ENCODE results near the gene SWT1.
"Not testable (repeated sequence)": the region's sequence is repeated elsewhere in the genome, so short reads cannot be mapped to it uniquely, and the experiment has no call there.

The SWT1 gene

GRCh38 chr1:185234183-185234582 is 77.2 kb downstream of the SWT1 start:
- not testable (repeated sequence) for H3K4me2 ChIP-seq (ENCODE audit: insufficient read depth, low read length, poor library complexity, severe bottlenecking); H3K14ac ChIP-seq (ENCODE audit: low read length); H3K4me3 ChIP-seq (ENCODE audit: low read length in 2 of 2); DNase-seq (ENCODE audit: low spot score); H3K27me3 ChIP-seq (ENCODE audit: control insufficient read depth in 3 of 3, insufficient read depth in 3 of 3, low read depth in 1 of 3, low read length in 3 of 3); H2BK15ac ChIP-seq (ENCODE audit: low read length); H3K27ac ChIP-seq (replicated peaks; ENCODE audit: low read length); H4K8ac ChIP-seq (ENCODE audit: low read depth, low read length); H3K23ac ChIP-seq (ENCODE audit: low read depth, low read length, poor library complexity); H2AK5ac ChIP-seq (ENCODE audit: low read depth, low read length); H3K79me1 ChIP-seq (ENCODE audit: low read depth, low read length); H3K4ac ChIP-seq (ENCODE audit: low read length); H2AFZ ChIP-seq (ENCODE audit: low read length); H2BK12ac ChIP-seq (ENCODE audit: low read length); H4K91ac ChIP-seq (ENCODE audit: low read depth, low read length, poor library complexity); H2BK120ac ChIP-seq (ENCODE audit: low read depth, low read length); H3K9me3 ChIP-seq (replicated peaks in 1 of 2; ENCODE audit: control insufficient read depth in 2 of 2, insufficient read depth in 1 of 2, low read depth in 1 of 2, low read length in 2 of 2); H3K4me1 ChIP-seq (ENCODE audit: control insufficient read depth in 2 of 2, insufficient read depth in 1 of 2, low read depth in 1 of 2, low read length in 2 of 2); H2BK5ac ChIP-seq (ENCODE audit: low read length); H3K9ac ChIP-seq (ENCODE audit: low read depth, low read length, poor library complexity); H3K36me3 ChIP-seq (replicated peaks in 1 of 2; ENCODE audit: control insufficient read depth in 2 of 2, insufficient read depth in 2 of 2, low read length in 2 of 2); H3K18ac ChIP-seq (ENCODE audit: low read length)
- no CpG with 5 or more reads among the region's 1 CpG for WGBS, 2 donors (ENCODE audit: extremely low coverage in 2 of 2, insufficient read length in 2 of 2, insufficient replicate concordance in 1 of 2)

- not testable (repeated sequence) for H2AK5ac ChIP-seq (ENCODE audit: low read depth, low read length); H3K9me3 ChIP-seq (replicated peaks in 1 of 2; ENCODE audit: control insufficient read depth in 2 of 2, insufficient read depth in 1 of 2, low read depth in 1 of 2, low read length in 2 of 2); H3K27ac ChIP-seq (replicated peaks; ENCODE audit: low read length)
Observed at GRCh38 chr1:185237176-185237575, 80.2 kb downstream of the SWT1 start.

GRCh38 chr1:185237661-185238060 is 80.7 kb downstream of the SWT1 start:
- no peak for DNase-seq (ENCODE audit: low spot score)
- Histone ChIP-seq H3K27me3 (ENCODE audit: control insufficient read depth in 3 of 3, insufficient read depth in 3 of 3, low read depth in 1 of 3, low read length in 3 of 3) (no peaks in the 10 kb centered on the region), H3K4me2 (ENCODE audit: insufficient read depth, low read length, poor library complexity, severe bottlenecking) (no peak overlapping the region), H2BK15ac (ENCODE audit: low read length) (no peak overlapping the region), H4K8ac (ENCODE audit: low read depth, low read length) (no peak overlapping the region), H2BK120ac (ENCODE audit: low read depth, low read length) (no peak overlapping the region), H3K4ac (ENCODE audit: low read length) (no peak overlapping the region), H3K4me3 (ENCODE audit: low read length in 2 of 2) (no peak overlapping the region), H3K4me1 (ENCODE audit: control insufficient read depth in 2 of 2, insufficient read depth in 1 of 2, low read depth in 1 of 2, low read length in 2 of 2) (no peaks in the 10 kb centered on the region), H2AFZ (ENCODE audit: low read length) (no peak overlapping the region), H3K14ac (ENCODE audit: low read length) (no peak overlapping the region), H3K9me3 (replicated peaks in 1 of 2; ENCODE audit: control insufficient read depth in 2 of 2, insufficient read depth in 1 of 2, low read depth in 1 of 2, low read length in 2 of 2) (no peaks in the 10 kb centered on the region), H3K18ac (ENCODE audit: low read length) (no peak overlapping the region), H2BK12ac (ENCODE audit: low read length) (no peak overlapping the region), H2AK5ac (ENCODE audit: low read depth, low read length) (no peak overlapping the region), H3K23ac (ENCODE audit: low read depth, low read length, poor library complexity) (no peak overlapping the region), H3K9ac (ENCODE audit: low read depth, low read length, poor library complexity) (no peak overlapping the region), H3K36me3 (replicated peaks in 1 of 2; ENCODE audit: control insufficient read depth in 2 of 2, insufficient read depth in 2 of 2, low read length in 2 of 2) (no peaks in the 10 kb centered on the region), H3K79me1 (ENCODE audit: low read depth, low read length) (no peaks in the 10 kb centered on the region), H3K27ac (replicated peaks; ENCODE audit: low read length) (no peak overlapping the region), H4K91ac (ENCODE audit: low read depth, low read length, poor library complexity) (no peak overlapping the region), H2BK5ac (ENCODE audit: low read length) (no peak overlapping the region)
- WGBS, 2 donors (ENCODE audit: extremely low coverage in 2 of 2, insufficient read length in 2 of 2, insufficient replicate concordance in 1 of 2): no CpG with 5 or more reads among the region's 1 CpG

More at GRCh38 chr1:185237176-185237575, 80.2 kb downstream of the SWT1 start:
- not testable (repeated sequence) for DNase-seq (ENCODE audit: low spot score); H3K4me2 ChIP-seq (ENCODE audit: insufficient read depth, low read length, poor library complexity, severe bottlenecking); H4K8ac ChIP-seq (ENCODE audit: low read depth, low read length); H2BK5ac ChIP-seq (ENCODE audit: low read length); H4K91ac ChIP-seq (ENCODE audit: low read depth, low read length, poor library complexity); H3K79me1 ChIP-seq (ENCODE audit: low read depth, low read length); H3K4me3 ChIP-seq (ENCODE audit: low read length in 2 of 2); H3K36me3 ChIP-seq (replicated peaks in 1 of 2; ENCODE audit: control insufficient read depth in 2 of 2, insufficient read depth in 2 of 2, low read length in 2 of 2); H3K14ac ChIP-seq (ENCODE audit: low read length); H2BK15ac ChIP-seq (ENCODE audit: low read length); H2AFZ ChIP-seq (ENCODE audit: low read length); H3K23ac ChIP-seq (ENCODE audit: low read depth, low read length, poor library complexity); H3K27me3 ChIP-seq (ENCODE audit: control insufficient read depth in 3 of 3, insufficient read depth in 3 of 3, low read depth in 1 of 3, low read length in 3 of 3); H3K9ac ChIP-seq (ENCODE audit: low read depth, low read length, poor library complexity); H3K4me1 ChIP-seq (ENCODE audit: control insufficient read depth in 2 of 2, insufficient read depth in 1 of 2, low read depth in 1 of 2, low read length in 2 of 2); H3K4ac ChIP-seq (ENCODE audit: low read length); H2BK12ac ChIP-seq (ENCODE audit: low read length); H3K18ac ChIP-seq (ENCODE audit: low read length); H2BK120ac ChIP-seq (ENCODE audit: low read depth, low read length)
- WGBS, 2 donors (ENCODE audit: extremely low coverage in 2 of 2, insufficient read length in 2 of 2, insufficient replicate concordance in 1 of 2): no CpG with 5 or more reads among the region's 2 CpGs

GRCh38 chr1:185238447-185238846 is 81.5 kb downstream of the SWT1 start:
- Histone ChIP-seq H2BK15ac (ENCODE audit: low read length) (no peak overlapping the region), H4K8ac (ENCODE audit: low read depth, low read length) (no peak overlapping the region), H2BK12ac (ENCODE audit: low read length) (no peak overlapping the region), H3K23ac (ENCODE audit: low read depth, low read length, poor library complexity) (no peak overlapping the region), H3K18ac (ENCODE audit: low read length) (no peak overlapping the region), H4K91ac (ENCODE audit: low read depth, low read length, poor library complexity) (no peak overlapping the region), H2BK120ac (ENCODE audit: low read depth, low read length) (no peak overlapping the region), H3K4me1 (ENCODE audit: control insufficient read depth in 2 of 2, insufficient read depth in 1 of 2, low read depth in 1 of 2, low read length in 2 of 2) (no peaks in the 10 kb centered on the region), H3K27ac (replicated peaks; ENCODE audit: low read length) (no peak overlapping the region), H3K14ac (ENCODE audit: low read length) (no peak overlapping the region), H3K4me3 (ENCODE audit: low read length in 2 of 2) (no peak overlapping the region), H2AK5ac (ENCODE audit: low read depth, low read length) (no peak overlapping the region), H3K4ac (ENCODE audit: low read length) (no peak overlapping the region), H3K9me3 (replicated peaks in 1 of 2; ENCODE audit: control insufficient read depth in 2 of 2, insufficient read depth in 1 of 2, low read depth in 1 of 2, low read length in 2 of 2) (no peaks in the 10 kb centered on the region), H2AFZ (ENCODE audit: low read length) (no peak overlapping the region), H3K79me1 (ENCODE audit: low read depth, low read length) (no peaks in the 10 kb centered on the region), H3K4me2 (ENCODE audit: insufficient read depth, low read length, poor library complexity, severe bottlenecking) (no peak overlapping the region), H3K27me3 (ENCODE audit: control insufficient read depth in 3 of 3, insufficient read depth in 3 of 3, low read depth in 1 of 3, low read length in 3 of 3) (no peaks in the 10 kb centered on the region), H2BK5ac (ENCODE audit: low read length) (no peak overlapping the region), H3K9ac (ENCODE audit: low read depth, low read length, poor library complexity) (no peak overlapping the region), H3K36me3 (replicated peaks in 1 of 2; ENCODE audit: control insufficient read depth in 2 of 2, insufficient read depth in 2 of 2, low read length in 2 of 2) (no peaks in the 10 kb centered on the region)
- no peak for DNase-seq (ENCODE audit: low spot score)
- WGBS, 2 donors (ENCODE audit: extremely low coverage in 2 of 2, insufficient read length in 2 of 2, insufficient replicate concordance in 1 of 2): no CpG with 5 or more reads among the region's 1 CpG

All from neuronal stem cell (in vitro differentiated cells).